NCI-H2107 treated with DMSO at 0.1 percent for 48 hours (cell line): ENCODE measurements around the gene RPIA.

ENCODE experiments used
- DNase-seq: peaks from one replicate; lab custom pipeline; 2025; ENCODE audit not compliant: unreplicated experiment; lab: John Stamatoyannopoulos, UW

RPIA gene

DNA sequence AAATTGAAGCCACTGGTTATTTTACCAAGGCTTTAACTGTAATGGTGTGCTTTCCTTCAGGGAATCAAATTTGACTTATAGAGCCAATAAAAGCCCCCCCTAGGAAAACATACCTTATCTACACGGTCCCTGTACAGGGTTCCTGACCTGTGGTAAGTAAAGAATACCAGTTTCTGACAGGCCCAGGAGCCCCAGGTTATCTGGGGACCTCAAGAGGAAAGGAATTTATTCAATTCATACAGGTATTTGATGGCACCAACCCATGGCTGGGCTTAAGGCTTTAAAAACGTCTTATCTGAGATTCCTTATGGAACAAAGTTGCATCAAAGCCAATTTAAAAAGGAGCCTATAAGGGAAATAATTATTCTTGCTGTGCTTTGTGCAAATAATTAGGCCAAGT, 7.0 kb upstream of the RPIA start:
- no peak for DNase-seq

DNA sequence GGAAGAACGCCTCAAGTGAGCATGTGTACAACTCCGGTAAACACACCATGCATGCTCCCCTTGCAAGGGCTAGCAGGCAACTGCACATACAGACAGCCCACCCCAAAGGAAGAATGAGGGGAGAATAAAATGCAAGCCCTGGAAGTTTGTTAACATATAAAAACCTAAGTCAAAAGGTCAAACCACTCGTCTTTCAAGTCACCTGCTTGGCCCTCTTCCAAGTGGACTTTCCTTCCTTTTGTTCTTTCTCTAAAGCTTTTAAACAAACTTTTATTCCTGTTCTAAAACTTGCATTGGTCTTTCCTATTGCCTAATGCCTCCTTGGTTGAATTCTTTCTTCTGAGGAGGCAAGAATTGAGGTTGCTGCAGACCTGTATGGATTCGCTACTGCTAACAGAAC, 5.2 kb upstream of the RPIA start:
- DNase-seq: no peak

DNA sequence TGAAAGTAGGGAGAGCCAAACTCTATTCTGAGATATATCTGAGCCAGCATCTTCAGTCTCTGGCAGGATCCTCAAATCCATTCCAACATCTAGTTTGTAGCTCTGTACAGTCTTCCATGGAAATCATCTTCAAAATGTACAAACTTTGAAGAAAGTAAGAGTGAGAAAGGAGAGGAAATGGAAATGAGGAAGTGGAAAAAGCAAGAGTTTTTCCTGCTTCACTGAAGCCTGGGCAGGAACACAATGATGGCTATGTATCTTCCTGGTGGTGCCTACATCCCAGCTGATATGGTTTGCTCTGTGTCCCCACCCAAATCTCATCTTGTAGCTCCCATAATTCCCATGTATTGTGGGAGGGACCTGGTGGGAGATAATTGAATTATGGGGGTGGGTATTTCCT, 4.1 kb upstream of the RPIA start:
- no peak for DNase-seq

DNA sequence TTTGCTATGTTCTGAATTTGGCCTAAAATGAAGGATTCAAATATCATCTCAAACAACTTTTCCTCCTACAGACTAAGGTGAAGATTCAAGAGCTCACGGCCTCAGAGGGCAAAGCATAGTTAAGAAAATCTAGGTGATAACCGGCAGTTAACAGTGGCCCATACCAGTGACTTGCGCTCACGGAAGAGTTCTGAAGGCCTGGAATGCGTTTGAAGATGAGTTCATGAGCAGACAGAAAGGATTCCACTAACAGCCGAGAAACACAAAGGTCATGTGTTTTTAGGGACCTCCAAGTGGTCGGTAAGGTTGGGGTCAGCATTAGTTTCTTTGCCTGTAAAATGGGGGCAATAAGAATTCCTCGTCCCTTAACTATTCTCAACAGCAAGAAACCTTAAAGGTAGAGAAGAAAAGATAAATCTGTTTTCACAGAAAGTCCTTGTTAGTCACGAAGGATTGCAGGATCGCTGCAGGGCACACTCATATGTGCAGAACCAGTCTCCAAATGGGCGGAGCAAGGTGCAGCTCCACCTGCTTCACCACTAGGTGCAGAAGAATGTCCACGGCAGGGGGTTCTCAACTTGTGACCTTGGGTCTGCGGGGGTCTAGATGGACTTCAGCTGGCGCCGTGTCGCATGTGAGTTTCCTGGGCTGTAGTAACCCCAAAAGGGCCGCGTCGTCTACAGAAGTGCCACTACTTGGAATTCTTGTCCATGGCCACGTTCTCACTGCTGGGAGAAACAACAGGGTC, 708 bp upstream of the RPIA start:
- no peak for DNase-seq

DNA sequence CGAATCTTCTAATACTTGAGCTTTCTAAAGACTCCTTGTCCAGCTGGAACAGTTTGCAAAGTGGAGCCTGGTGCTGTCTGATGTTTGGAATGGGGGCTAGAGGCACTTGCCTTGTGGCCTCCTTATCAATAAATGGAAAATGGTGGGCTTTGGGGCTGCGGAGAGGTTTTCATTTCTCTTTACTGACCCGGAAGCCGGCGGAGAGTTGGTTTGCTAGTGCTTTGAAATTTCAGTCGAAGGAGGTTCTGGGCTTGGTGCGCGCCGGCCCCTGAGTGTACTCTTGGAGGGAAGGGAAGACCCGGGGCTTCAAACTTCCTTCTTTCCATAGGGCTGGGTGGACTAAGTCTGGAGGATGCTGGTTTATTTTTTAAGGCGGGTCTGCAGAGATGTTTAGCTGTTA, 714 bp downstream of the RPIA start:
- no peak for DNase-seq

DNA sequence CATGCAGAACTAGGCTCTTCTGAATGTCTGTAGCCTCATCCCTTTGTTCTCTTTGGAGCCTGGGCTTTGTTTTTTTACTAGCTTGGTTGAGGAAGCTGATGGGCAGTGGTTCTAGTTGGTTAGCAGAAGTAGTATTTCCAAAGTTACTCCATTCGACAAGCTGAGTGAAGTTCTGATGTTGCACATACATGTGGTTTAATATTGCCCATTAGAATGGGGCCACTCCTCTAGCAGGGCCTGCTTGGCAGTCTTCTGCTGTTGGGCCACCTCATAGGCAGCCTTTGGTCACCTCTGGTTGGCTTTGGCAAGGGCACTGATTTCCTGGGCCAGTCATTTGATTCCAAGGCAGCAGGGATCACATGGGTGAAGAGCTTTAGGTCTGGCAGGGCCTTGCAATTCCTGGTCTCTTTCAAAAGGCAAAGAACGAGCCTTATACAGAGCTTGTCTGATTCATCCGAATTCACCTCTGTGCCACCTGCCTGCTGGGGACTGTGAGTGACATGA, 2.5 kb downstream of the RPIA start:
- DNase-seq: no peak

DNA sequence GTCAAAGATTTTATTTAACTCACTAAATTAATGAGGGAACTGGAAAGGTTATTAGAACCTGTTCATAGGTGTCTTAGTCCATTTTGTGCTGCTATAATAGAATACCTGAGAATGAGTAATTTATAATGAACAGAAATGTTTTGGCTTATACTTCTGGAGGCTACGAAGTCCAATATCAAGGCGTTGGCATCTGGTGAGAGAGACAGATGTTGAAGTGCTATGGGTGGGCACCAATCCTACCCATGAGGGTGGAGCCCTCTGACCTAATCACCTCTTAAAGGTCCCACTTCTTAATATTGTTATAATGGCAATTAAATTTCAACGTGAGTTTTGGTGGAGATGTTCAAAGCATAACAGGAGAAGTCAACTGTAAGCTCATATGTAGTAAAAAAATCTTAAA, 5.1 kb downstream of the RPIA start:
- DNase-seq: no peak

DNA sequence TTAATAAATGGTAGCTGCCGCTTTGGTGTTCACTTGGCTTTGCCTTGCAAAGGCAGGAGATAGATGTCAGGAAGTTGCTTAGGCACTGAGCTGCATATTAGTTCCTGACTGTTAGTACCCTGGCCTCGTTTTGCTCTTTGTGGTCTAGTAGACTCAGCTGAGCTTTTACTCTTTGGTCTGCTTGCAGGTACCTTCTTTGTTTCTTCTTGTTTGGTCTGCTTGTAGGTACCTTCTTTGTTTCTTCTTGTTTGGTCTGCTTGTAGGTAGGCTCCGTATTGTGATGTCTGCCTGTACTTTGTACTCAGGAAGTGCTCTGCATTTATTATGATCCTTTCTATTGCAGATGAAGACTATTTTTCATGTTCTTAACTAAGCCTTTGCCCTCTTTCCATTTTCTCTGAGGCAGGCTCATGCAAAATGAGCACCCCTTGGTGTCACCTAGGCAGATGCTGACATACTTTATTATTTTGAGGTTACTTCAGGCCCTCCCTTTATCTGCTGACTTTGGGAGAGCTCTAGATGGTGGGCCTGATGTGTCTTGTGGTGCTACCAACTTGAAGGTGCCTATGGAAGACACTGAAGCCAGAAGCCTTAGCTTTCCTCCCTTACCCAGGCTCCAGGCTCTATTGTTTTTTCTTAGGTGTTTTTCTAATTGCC, 6.0 kb downstream of the RPIA start:
- DNase-seq: no peak

DNA sequence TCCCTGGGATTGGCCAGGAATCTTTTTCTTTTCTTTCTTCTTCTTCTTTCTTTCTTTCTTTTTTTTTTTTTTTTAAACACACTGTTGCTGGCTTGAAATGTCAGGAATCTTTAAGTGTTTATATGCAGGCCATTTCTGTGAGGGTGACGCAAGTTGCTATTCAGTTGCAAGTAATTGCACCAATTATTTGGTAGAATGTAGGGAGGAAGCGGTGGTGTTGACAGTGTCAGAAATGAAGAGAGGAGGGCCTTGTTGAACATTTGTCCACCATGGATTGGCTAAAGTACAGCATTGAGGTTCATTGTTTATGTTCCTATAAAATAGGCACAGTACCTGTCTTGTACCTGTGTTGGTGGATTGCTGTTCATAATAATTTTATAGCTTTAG, 6.5 kb downstream of the RPIA start:
- no peak for DNase-seq

DNA sequence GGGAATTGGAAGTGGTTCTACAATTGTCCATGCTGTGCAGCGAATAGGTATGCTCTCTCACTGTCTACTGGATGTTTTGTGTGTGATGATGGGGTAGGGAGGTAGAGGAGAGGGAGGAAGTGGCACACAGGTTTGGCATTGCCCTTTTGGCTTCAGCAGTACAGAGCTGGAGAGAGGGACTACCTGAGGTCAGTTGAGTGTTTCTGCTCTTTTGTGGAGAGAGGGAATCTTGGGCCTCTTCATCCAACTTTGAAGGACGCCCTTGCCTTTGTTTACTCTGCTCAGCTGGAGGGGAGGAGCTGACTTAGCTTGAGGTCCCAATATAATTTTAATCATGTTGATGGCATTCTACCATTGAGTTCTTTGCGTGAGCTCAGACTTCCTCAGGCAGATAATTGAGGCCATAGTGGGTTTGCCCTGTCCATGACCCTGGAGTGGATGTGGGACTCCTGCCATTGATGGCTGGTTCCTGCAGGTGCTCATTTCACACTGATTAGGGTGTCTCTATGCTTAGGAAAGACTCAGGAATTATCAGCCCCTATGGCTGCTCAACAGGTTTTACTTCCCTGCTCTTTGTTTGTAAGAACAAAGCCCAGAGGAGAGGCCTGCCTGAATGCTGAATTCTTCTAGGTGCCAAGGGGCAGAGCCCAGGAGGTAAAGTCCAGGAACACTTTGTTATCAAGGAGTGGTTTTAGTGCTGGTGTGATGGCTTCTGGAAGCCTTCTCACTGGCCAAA, 7.2 kb downstream of the RPIA start:
- no peak for DNase-seq

DNA sequence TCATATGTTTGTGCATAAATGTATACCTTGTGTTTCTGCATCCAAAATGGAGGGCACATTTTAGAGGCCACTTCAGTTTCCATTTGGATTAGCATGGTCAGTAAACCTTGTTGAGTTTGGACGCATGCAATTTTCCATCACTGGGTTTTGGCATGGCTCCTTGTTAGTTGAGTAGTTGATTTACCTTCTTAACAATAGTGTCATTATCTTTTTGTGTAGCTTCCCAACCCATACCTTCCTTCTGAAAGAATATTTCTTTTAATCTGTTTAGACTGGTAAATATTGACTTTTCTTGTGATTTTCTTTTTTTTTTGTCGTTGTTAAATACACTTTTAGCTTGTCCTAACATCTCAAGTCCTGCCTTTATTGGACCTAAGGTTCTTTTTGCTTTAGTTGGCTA, 15.5 kb downstream of the RPIA start:
- no peak for DNase-seq

DNA sequence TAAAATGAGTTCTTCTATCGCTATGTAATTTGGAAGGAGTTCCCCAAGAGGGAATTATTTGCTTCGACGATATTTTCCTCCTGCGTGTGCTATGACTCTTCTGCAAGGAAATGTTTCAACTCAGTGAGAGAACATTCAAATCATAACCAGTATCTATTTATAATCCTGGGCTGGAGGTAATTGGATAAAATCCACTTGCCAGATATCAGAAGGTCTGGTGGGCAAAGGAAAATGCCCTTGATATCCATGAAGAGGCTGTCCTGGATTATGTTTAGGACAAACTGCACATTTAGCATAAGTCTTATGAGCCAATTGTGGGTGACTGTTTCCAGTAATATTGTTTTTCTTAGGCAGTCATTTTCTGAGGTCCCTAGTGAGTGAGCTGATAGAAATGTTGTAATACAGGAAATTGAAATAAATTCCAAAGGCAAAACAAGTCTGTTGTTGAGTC, 17.7 kb downstream of the RPIA start:
- no peak for DNase-seq

DNA sequence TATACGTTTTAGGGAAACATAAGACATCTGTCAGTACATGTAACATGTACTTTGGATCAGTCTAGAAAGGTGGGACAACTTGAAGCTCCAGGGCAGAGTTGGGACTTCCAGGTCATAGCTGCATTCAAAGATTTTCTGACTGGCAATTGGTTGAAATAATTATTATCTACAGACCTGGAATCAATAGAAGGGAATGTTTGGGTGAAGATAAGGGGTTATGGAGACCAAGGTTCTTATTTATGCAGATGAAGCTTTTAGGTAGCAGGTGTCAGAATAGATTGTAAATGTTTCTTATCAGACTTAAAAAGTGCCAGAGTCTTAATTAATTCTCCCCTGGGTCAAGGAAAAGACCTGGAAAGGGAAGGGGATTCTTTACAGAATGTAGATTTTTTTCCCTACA, 19.8 kb downstream of the RPIA start:
- no peak for DNase-seq

DNA sequence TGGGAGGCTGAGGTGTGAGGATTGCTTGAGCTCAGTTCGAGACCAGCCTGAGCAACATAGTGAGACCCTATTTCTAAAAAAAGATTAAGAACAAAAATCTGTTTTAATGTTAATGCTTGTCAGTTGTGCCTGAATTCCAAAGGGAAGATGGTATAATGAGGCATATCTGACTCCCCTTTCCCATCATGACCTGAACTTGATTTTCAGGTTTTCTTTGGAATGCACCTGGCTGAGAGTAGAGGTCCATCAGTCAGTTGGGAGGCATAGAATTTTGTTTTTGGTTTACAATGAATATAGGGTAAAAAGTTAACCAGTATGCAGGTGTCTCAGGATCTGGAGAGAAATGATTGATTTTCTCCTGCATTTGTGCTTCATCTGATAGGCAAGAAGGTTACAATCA, 20.4 kb downstream of the RPIA start:
- no peak for DNase-seq

DNA sequence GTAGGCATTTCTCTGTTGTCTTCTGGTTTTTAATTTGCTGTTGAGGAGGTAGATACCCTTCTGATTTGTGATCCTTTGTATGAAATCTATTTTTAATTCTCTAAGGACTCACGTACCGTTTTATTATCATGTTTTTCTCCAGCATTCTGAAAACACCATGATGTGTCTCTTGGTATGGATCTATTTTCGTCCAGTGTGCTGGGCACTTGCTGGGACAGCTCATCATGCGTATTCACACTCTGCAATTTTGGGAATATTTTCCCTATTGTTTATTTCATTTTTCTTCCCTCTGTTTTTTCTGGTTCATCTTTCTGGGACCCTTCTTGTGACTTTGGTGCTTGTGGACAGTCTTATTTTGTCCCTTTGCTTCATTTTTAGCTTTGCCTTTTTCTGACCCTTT, 21.9 kb downstream of the RPIA start:
- DNase-seq: no peak

DNA sequence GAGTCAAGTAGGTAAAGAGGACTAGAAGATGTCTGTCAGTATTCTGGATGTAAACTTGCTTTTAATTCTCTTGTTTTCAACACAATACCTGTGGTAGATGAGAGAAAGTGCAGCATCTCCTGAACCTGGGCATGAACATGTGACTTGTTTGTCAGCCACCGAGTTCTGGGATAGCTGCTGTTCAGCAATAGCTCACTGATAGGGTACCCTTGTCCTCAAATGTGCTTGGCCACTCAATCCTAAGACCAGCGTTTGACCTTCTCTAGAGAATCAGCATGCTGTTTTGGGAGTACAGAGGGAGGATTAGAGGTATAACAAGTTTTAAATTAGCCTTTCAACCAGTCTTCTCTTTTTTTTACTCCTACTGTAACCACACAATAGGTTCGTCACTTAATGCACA, 23.2 kb downstream of the RPIA start:
- DNase-seq: no peak

DNA sequence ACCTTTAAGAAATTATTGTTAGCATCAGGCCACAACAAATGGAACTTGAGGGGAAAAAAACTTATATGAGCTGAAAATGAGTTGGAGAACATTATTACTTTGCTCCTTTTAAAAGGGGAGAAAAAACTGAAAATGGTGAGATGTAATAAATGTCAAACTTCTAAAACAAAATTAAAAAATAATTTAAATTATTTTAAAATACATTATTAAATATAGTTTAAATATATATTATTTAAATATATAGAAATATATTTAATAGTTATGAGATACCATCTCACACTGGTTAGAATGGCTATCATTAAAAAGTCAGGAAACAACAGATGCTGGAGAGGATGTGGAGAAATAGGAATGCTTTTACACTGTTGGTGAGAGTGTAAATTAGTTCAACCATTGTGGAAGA, 28.9 kb downstream of the RPIA start:
- DNase-seq: no peak

DNA sequence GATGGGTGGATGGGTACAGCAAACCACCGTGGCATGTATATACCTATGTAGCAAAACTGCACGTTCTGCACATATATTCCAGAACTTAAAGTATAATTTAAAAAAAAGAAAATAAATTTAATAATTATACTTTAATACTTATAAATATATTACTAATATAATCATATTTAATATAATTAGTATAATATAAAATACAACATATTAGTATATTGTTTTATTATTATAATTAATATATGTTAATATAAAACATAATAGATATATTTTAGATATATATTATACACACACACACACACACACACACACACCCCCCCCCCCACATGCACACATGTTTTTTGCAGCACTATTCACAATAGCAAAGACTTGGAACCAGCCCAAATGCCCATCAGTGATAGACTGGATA, 29.8 kb downstream of the RPIA start:
- DNase-seq: no peak

DNA sequence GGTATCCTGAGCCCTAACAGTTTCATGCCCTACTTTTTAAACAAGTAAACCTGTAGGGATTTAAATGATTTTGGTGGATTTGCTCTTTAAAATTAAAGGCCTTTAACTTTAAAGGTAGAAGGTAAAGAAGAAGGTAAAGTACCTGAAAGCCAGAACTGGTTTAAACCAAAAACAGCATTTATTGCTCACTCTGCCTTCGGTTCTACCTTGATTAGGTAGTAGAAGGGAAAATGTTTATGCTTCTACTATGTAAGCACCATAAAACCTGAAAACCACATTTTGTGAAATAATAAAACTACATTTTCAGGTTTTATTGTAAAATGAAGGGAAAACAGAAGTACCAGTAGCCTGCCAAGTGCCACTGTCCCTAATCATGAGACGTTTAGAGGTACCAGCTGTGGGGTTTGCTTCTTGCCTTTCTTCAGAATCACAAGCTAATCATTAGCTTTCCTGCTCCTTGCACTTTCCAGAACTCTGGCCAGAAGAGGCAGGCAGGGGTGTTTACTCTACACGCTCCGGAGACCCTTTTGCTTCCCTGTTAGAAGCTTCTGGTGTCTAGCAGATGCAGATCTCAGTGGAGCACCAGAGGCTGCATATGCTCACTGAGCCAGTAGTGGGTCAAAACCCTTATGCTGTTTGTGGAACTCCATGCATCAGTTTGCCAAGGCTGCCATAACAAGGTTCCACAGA, 33.3 kb downstream of the RPIA start:
- no peak for DNase-seq

DNA sequence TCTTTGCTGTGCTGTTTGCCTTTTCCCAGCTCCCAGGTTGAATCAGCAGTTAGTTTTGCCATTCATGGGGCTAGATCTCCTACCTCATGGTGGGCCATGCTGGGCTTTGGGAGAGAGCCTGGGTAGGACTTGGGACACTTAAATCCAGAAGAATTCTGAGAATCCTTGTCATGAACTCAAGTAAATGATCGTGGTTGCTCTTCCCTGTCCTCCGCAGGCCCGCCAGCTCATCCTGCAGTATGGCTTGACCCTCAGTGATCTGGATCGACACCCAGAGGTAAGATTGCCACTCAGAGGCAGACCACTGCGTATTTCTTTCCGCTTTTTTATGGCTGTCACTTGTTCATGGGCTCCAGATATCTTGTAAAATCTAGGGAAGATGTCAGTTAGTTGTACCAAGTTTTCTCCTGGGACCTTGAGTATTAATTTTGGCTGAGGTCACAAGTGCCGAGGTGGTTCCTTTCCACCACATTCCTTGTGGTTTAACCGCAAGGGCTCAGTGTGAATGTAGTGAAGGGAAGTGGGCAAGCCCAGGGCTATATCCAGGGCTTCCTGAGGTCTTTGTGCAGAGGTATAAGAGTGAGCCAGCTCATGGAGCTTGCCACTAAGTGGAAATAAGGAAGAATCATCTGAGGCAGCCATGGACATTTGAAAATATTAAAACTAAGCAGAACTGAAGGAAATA, 37.7 kb downstream of the RPIA start:
- DNase-seq: no peak
